ENCODE data around the gene TVP23A. TPM values are rescaled to one million over a fixed set of nuclear protein-coding genes. Genes with fewer than 3 reads are reported as not detected.

TVP23A gene
- total RNA-seq, 1 experiment from 2014 or later = not detected

Other genes with a start within 250 kb of the TVP23A start
- 12.9 and 15.9 TPM in 2 replicates for gene EMP2, start 238.2 kb downstream of the TVP23A start, total RNA-seq (2021)
- gene TEKT5, start 123.9 kb downstream of the TVP23A start, total RNA-seq (2021) = not detected in 2 replicates
- gene NUBP1, start 75.0 kb downstream of the TVP23A start, total RNA-seq (2021) = 22.9 and 25.2 TPM in 2 replicates
- gene CIITA, start 58.4 kb upstream of the TVP23A start, total RNA-seq (2021) = not detected in 2 replicates
- 30.7 and 31.6 TPM in 2 replicates for gene DEXI, start 123.7 kb upstream of the TVP23A start, total RNA-seq (2021)
- 21.3 and 23.4 TPM in 2 replicates for gene CLEC16A, start 125.8 kb upstream of the TVP23A start, total RNA-seq (2021)